HG02870 (cell line): ENCODE measurements around the gene EDRF1.
A peak's percentile ranks its signal among the peaks of the same experiment; 100 is the strongest.
"Not testable (repeated sequence)": the region's sequence is repeated elsewhere in the genome, so short reads cannot be mapped to it uniquely, and the experiment has no call there.

Source experiments
- ATAC-seq: cut with Tn5 transposase; IDR thresholded peaks from one replicate; pipeline ENCODE4 v1.9.1; 2021; ENCODE audit warnings: mild to moderate bottlenecking, moderate library complexity; ENCODE audit not compliant: unreplicated experiment

EDRF1 gene

GRCh38 chr10:125700355-125700911 lies 19.1 kb upstream of the EDRF1 start:
- no peak for ATAC-seq

DNA sequence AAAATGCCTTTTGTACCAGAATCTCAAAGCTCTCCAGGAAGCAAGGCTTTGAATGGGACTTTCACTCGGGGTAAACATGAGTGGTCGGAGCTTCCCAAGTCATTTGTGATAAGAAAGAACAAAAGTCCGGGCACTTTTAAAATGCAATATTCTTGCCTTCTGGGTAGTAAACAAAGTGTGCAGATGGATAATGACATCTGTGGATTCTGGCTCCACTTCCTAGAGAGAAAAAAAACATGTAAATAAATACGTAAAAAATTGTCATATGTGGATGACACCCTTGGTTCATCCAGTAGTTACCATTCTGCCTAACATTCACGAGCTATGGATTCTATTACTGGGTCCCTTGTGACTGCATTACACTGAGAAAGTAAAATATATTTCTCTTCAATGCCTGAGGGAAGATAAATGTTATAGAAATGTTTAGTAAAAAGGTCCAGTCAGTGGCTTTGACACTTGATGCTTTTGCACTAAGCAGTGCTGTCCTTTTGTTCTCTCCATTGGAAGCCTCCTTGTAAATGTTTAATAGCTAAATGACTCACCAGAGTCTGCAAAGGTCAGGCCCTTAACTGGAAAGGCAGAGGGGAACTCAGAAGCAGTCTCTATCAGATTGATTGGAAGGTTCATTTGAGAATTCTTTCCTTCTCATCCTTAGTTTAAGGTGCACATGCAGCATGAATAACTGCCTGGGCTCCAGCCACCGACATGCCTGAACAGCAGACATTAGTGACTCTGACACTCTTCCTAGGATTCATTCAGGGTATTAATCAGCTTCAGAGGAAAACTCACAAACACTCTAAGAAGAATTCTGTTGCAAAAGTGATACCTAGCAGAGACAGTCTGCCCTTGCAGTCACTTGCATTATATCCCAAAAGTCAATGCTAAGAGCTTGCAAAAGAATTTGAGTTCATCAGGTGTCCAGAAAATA lies 11.7 kb upstream of the EDRF1 start:
- no peak for ATAC-seq

- ATAC-seq = no peak
Observed at GRCh38 chr10:125708971-125709503, 10.5 kb upstream of the EDRF1 start.

GRCh38 chr10:125709553-125710474 lies 9.7 kb upstream of the EDRF1 start:
- ATAC-seq = no peak

DNA sequence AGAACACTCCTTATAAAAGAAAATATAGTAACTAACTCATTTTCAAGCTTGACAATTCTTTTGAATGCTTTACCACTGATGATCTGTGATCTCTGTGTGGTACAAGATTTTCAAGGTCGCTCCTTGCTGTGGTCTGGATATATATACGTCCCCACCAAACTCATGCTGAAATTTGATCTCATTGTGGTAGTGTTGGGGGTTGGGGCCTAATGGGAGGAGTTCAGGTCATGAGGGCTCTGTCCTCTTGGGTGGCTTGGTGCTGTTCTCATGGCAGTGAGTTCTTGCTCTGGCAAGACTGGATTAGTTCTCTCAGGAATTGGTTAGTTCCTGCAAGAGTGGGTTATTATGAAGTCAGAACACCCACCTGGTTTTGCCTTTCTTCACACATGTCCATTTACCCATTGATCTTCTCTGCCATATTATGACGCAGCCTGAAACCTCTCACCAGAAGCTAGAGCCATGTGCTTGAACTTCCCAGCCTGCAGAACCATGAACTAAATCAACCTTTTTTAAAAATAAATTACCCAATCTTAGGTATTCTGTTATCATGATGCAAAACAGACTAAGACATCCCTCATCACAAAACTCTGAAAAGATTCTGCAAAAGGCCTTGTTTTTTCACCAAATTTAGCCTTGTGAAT lies 8.3 kb upstream of the EDRF1 start:
- ATAC-seq = no peak

DNA sequence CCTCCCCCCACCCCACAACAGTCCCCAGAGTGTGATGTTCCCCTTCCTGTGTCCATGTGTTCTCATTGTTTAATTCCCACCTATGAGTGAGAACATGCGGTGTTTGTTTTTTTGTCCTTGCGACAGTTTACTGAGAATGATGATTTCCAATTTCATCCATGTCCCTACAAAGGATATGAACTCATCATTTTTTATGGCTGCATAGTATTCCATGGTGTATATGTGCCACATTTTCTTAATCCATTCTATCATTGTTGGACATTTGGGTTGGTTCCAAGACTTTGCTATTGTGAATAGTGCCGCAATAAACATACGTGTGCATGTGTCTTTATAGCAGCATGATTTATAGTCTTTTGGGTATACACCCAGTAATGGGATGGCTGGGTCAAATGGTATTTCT lies 4.8 kb upstream of the EDRF1 start:
- not testable (repeated sequence) for ATAC-seq

- no peak for ATAC-seq
Observed at GRCh38 chr10:125720002-125720382, 483 bp downstream of the EDRF1 start.

DNA sequence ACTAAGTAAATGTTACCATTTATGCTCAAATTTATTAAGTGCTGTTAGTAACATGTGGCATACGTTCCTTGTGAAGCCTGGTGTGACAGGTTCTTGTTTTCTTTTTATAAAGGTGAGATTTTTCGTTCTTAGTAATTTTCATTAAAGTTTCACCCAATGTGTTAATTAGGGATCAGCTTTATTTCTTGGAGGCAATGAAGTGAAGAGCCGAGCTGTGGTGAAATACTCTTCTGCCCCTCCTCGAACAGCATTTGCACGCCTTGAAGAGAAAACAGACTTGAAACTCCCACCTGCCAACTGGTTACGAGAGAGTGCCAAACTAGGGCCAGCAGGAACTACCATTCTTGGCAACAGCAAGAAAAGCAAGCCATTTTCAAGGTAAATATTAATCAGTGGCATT lies 1.5 kb downstream of the EDRF1 start:
- peak; percentile 27 for ATAC-seq

GRCh38 chr10:125722811-125723210 lies 3.3 kb downstream of the EDRF1 start:
- ATAC-seq = no peak

DNA sequence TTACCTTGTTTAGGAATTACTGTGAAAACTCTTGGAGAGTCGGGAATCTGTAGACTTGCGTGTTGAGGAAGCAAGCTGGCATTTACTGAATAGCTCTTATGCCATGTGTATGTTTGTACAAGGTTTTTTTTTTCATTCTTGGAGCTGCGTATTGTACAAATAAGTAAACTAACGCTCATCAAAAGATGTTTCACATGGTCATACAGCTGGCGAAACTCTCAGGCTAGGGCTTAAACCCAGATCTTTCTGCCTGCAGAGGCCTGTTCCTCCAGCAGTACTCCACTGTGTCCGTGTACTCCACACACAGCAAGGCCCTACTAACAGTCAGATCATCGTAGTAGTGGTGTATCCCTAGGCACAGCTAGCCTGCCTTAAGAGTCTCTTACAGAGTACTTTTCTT lies 7.4 kb downstream of the EDRF1 start:
- ATAC-seq = no peak

- no peak for ATAC-seq
Observed at GRCh38 chr10:125727436-125727835, 7.9 kb downstream of the EDRF1 start.

DNA sequence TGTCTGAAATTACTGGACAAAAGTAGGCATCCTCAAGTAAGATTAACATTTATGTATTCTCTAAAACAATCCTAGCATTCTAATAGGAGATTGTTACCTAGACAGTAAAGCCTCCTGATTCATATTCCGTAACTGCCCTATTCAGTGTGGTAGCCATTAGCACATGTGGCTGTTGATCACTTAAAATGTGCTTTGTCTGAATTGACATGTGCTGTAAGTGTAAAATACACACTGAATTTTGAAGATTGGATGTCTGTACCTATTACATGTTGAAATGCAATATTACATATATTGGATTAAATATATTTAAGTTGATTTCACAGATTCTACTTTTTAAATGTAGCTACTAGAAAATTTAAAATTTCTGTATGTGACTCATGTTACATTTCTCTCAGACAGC lies 14.6 kb downstream of the EDRF1 start:
- ATAC-seq = no peak

DNA sequence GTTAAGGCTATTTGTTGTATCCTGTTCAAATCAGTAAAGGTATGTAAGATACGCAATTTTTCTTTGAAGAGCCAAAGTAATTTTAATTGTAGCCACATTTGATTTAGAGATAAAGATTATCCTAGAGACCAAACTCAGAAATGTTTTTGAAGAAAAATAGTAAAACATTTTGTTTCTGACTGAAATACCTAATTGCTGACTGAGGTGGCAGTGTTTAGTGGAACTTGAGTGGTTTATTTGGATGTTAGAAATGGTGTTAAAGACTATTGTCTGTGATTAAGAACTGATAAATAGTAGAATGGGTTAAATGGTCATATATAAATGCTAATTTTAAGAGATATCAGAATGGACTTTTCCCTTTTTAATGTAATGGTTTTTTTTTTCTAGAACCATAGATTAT lies 15.3 kb downstream of the EDRF1 start:
- no peak for ATAC-seq

- ATAC-seq = no peak
Observed at GRCh38 chr10:125738206-125738605, 18.7 kb downstream of the EDRF1 start.

DNA sequence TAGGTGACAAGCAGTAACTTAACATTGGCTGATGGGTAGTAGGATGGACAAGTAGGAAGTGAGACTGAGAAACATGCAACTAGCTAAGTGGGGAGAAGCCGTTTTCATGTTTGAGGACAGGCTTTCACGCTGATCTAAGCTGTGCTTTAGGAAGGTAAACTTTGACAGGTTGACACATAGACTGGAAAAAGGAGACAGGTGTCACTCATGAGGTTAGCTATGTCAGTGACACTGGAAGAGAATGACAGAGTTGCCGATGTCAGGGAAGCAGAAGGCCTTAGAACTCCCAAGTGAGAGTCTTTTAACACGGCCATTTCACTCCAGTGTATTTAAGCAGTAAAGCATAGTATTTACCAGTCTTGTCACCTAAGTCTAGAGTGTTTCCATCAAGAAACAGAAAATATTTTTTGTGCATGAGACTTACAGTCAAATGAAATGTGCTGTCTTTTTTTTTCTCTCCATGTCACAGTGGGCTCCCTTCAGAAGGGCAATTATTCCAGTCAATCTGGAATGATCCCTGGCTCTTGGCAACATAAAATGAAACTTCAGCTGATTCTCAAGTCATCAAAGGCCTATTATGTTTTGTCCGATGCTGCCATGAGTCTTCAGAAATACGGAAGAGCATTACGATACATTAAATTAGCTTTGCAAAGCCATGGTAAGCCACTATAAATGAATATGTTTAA lies 20.6 kb downstream of the EDRF1 start:
- ATAC-seq = no peak

DNA sequence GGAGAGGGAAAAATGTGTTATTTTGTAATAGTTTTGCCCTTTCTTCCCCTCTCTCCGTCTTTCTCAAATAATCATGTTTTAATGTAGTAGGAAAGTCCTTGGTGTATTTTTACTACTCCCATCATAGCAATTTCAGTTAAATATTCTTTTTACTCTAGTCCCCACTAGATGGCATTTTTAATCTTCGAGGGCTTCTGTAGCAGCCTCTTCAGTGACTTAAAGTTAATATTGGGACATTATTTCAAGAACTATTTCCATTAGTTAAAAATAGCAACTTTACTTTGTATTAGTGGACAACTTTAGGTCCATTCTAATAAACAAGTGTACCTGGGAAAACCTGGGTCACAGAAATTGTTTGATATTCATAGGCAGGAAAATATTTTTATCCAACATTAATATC lies 23.0 kb downstream of the EDRF1 start:
- ATAC-seq = no peak

- no peak for ATAC-seq
Observed at GRCh38 chr10:125744909-125745308, 25.4 kb downstream of the EDRF1 start.

GRCh38 chr10:125747417-125747816 lies 27.9 kb downstream of the EDRF1 start:
- ATAC-seq = no peak

DNA sequence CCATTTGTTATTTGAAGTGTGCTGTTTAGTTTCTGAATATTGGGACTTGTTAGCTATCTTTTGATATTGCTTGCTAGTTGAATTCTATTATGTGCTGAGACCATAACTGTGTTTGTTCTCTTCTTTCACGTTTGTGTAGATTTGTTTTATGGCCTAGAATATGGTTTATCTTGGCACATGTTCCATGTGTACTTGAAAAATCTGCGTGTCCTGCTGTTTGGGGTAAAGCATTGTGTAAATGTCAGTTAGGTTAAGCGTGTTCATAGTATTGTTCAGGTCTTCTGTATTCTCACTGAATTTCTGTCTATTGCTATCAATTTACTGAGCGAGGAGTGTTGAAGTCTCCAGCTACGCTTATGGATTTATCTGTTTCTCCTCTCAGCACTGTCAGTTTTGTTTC lies 36.7 kb downstream of the EDRF1 start:
- no peak for ATAC-seq

GRCh38 chr10:125756853-125757487 lies 37.5 kb downstream of the EDRF1 start:
- ATAC-seq = no peak
